ENCODE results near the gene TUBA4A. TPM values are rescaled to one million over a fixed set of nuclear protein-coding genes. Genes with fewer than 3 reads are reported as not detected.

The TUBA4A gene
- total RNA-seq, result 78.7 and 116 TPM in 2 replicates

DNA sequence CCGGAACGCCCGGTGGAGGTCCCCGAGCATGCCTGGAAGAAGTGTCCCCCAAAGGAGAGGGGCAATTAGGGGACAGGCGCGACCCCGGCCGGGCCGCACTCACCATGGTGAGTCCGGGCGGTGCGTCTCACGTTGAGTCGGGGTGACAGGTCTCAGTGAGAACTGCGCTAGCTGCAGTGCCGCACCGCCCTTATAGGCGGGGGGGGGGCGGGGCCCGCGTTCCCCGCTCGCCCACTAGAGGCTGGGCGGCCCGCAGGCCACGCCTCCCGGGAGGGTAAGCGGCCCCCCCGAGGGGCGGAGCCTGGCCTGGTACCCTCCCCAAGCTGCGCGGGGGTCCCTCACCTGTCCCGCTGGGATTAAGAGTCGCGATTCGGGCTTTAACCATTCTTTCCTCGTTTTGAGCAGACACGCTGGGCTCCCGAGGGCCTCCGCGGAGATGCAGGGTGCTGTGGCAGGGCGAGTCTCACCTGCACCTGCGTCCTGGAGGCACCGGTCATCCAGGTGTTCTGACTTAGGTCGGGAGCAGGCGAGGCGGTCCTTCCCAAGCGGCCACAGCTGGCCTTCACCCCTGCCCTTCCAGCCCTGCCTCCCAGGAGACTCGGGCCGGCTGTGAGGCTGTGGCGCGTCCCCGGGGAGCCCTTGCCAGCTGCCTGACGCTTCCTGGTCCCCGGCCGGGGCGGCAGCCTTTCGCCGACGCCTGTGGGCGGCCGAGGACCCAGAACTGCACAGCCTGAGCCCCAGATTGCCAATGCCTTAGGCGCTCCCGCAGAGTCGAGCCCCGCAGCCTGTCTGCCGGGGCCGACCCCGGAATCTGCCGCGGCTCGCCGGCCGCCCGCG is at the start of gene TUBA4A:
TSS of gene TUBA4A (minus strand) at position 166 of the 837 bp plus-strand sequence. CDS start at position 106, 60 bp downstream.
- DNase-seq (ENCODE audit: low read depth), result no peak
- Histone ChIP-seq H3K36me3 (ENCODE audit: control insufficient read depth, insufficient read depth, low read length) (no peaks in the 10 kb centered on the region), H3K4me3 (ENCODE audit: low read depth, low read length) (peak within 1 kb of the TSS; percentile 58), H3K27me3 (ENCODE audit: control insufficient read depth, insufficient read depth, low read length) (peaks cover 9% of the 10 kb centered on the region)
- TF ChIP-seq, protein P1, sequence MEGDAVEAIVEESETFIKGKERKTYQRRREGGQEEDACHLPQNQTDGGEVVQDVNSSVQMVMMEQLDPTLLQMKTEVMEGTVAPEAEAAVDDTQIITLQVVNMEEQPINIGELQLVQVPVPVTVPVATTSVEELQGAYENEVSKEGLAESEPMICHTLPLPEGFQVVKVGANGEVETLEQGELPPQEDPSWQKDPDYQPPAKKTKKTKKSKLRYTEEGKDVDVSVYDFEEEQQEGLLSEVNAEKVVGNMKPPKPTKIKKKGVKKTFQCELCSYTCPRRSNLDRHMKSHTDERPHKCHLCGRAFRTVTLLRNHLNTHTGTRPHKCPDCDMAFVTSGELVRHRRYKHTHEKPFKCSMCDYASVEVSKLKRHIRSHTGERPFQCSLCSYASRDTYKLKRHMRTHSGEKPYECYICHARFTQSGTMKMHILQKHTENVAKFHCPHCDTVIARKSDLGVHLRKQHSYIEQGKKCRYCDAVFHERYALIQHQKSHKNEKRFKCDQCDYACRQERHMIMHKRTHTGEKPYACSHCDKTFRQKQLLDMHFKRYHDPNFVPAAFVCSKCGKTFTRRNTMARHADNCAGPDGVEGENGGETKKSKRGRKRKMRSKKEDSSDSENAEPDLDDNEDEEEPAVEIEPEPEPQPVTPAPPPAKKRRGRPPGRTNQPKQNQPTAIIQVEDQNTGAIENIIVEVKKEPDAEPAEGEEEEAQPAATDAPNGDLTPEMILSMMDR (IDR thresholded peaks at IDR 0.05; ENCODE audit: insufficient read depth, low read length, poor library complexity, severe bottlenecking), result no peak

DNA sequence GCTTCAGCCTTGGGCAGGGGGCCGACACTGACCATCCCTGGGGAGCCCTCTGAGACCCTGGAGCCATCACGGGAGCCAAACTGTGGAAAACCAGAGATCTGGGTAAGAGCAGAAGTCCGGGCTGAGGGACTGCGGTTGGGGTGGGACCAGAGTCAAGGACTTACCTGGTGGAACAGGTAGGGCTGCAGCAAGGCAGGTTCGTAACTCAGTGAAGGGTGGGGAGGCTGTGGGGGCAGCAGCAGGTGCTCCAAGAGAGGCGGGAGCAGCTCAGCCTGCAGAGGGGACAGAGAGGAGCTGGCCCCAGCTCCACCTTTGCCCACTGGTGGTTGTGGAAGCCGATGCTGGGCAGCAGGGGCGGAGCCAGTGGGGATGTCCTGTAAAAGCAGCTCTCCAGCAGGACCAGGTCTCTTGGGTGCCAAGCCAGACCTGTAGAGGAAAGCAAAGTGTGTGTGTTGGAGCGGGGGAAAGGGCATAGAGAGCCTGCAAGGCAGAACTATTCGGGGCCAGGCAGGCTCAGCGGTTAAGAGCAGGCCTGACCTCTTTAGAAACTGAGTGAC is 48.8 kb upstream of the TUBA4A start:
- TF ChIP-seq, protein P1 (IDR thresholded peaks at IDR 0.05; ENCODE audit: insufficient read depth, low read length, poor library complexity, severe bottlenecking), result no peak
- no peak overlapping the region for H3K4me3 ChIP-seq (ENCODE audit: low read depth, low read length)
- DNase-seq (ENCODE audit: low read depth), result no peak
- no peaks in the 10 kb centered on the region for H3K36me3 ChIP-seq (ENCODE audit: control insufficient read depth, insufficient read depth, low read length)
- peaks cover 41% of the 10 kb centered on the region for H3K27me3 ChIP-seq (ENCODE audit: control insufficient read depth, insufficient read depth, low read length)

DNA sequence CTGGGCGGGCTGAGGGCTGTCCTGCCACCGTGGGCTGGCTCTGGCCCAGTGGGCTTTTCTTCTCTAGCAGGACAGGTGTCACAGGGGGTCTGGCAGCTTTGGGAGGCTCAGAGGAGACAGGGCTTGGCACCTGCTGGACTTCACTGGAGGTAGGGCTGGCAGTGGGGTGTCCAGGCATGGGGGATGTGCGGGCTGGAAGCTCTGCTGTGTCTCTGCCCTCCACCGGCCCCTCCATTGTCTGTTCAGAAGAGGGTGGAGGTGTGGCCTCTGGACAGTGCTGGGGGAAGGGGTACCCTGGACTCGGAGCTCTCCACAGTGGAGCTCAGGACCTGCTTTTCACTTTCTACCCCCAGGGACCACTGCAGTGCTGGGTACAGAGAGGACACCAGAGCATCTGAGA is 46.3 kb upstream of the TUBA4A start:
- Histone ChIP-seq H3K36me3 (ENCODE audit: control insufficient read depth, insufficient read depth, low read length) (no peaks in the 10 kb centered on the region), H3K4me3 (ENCODE audit: low read depth, low read length) (no peak overlapping the region), H3K27me3 (ENCODE audit: control insufficient read depth, insufficient read depth, low read length) (peaks cover 34% of the 10 kb centered on the region)
- no peak for DNase-seq (ENCODE audit: low read depth)
- TF ChIP-seq, protein P1 (IDR thresholded peaks at IDR 0.05; ENCODE audit: insufficient read depth, low read length, poor library complexity, severe bottlenecking), result no peak

DNA sequence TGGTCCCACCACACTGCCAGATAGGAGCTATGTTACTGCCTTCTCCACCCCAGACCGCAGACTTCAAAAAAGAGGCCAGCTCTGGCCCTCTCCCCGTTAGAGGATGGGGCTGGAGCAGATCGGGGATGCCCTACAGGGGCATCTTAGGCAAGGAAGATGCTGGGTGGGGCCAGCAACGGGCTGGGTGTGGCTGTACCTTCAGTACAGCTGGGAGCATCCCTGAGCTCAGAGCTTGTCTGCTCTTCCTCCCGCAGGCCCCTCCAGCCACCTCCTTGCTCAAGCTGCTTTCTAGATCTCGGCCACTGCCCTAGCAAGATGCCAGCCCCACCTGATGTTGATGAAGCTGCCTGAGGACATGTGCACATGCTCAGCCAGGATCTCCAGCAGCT is 45.6 kb upstream of the TUBA4A start:
- DNase-seq (ENCODE audit: low read depth), result no peak
- peaks cover 34% of the 10 kb centered on the region for H3K27me3 ChIP-seq (ENCODE audit: control insufficient read depth, insufficient read depth, low read length)
- no peaks in the 10 kb centered on the region for H3K36me3 ChIP-seq (ENCODE audit: control insufficient read depth, insufficient read depth, low read length)
- H3K4me3 ChIP-seq (ENCODE audit: low read depth, low read length), result no peak overlapping the region
- TF ChIP-seq, protein P1 (IDR thresholded peaks at IDR 0.05; ENCODE audit: insufficient read depth, low read length, poor library complexity, severe bottlenecking), result no peak

DNA sequence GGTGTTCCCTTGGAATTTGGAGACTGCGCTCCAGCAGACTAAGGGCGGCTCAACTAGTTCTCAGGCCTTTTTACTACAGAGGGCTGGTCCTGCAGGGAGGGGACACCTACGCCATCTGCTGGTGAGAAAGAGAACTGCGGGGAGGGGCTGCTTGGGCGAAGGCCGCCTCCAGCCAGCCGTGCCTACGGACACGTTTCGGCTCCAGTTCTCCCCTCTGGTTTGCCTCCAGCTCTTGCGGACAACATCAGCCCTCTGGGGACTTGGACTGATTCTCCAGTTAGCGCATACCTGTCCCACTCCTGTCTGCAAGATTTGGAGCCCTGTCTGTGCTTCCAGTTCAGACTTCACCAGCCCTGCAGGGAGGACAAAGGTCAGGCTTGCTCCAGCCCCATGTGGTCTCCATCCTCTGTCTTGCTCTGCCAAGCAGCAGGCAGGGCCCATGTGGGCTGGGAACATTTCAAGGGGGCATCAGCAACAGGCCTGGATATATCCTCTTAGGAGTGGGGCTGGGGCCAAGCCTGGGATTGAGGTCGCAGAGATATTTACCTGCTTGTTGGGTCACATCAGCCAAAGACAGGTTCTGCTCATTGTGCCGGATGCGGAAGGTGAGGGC is 45.1 kb upstream of the TUBA4A start:
- TF ChIP-seq, protein P1 (IDR thresholded peaks at IDR 0.05; ENCODE audit: insufficient read depth, low read length, poor library complexity, severe bottlenecking), result peak; percentile 99
- no peak for DNase-seq (ENCODE audit: low read depth)
- no peaks in the 10 kb centered on the region for H3K36me3 ChIP-seq (ENCODE audit: control insufficient read depth, insufficient read depth, low read length)
- H3K4me3 ChIP-seq (ENCODE audit: low read depth, low read length), result no peak overlapping the region
- peaks cover 33% of the 10 kb centered on the region for H3K27me3 ChIP-seq (ENCODE audit: control insufficient read depth, insufficient read depth, low read length)
